ENCODE data around the gene RNF38.

GRCh38 chr9:36400332-36401163, 479 bp upstream of the RNF38 start:
- TF ChIP-seq CTCF (IDR thresholded peaks at IDR 0.05; ENCODE audit: insufficient read depth, low read depth, low read length) (no peak), EZH2 (IDR thresholded peaks at IDR 0.05; ENCODE audit: insufficient read depth, low read length) (no peak)
